Measurements from ENCODE around the gene NELFCD. TPM values are rescaled to one million over a fixed set of nuclear protein-coding genes. Genes with fewer than 3 reads are reported as not detected.

The NELFCD gene
- total and polyA plus RNA-seq, 10 of the 15 experiments (the other 5 are each of a cell fraction or from before 2014, with no cell fraction given) = 8.9 to 109 (median 82.9) TPM

GRCh38 chr20:59007665-59008511, 26.8 kb downstream of the NELFCD start (continued):
- TF ChIP-seq SIX5 (IDR thresholded peaks at IDR 0.05; ENCODE audit: low read depth, low read length, severe bottlenecking) (no peak), ZNF274 (IDR thresholded peaks at IDR 0.05; ENCODE audit: insufficient read depth, insufficient read length) (no peak), BCL3 (IDR thresholded peaks at IDR 0.05; ENCODE audit: borderline replicate concordance, insufficient read depth, low read depth, low read length, poor library complexity, severe bottlenecking) (peak; percentile 96), RELB (IDR thresholded peaks at IDR 0.05; ENCODE audit: low read depth) (peak; percentile 95), NR2F1 (conservative IDR thresholded peaks at IDR 0.05) (peak; percentile 6; the same call in 1 of the 2 replicates), ZNF24 (IDR thresholded peaks at IDR 0.05) (peak; percentile 23; the same call in 1 of the 2 replicates), SIN3A (IDR thresholded peaks at IDR 0.05; ENCODE audit: low read depth, low read length) (0 out of 2 replicates have a peak, but pooled peaks have one; percentile 40), E4F1 (IDR thresholded peaks at IDR 0.05; ENCODE audit: borderline replicate concordance, partially characterized antibody) (peak; percentile 43), USF2 (IDR thresholded peaks at IDR 0.05; ENCODE audit: borderline replicate concordance, low read depth, low read length) (no peak), NFYA (IDR thresholded peaks at IDR 0.05; ENCODE audit: borderline replicate concordance, low read depth, low read length) (no peak), BHLHE40 (IDR thresholded peaks at IDR 0.05; ENCODE audit: borderline replicate concordance in 1 of 2, low read depth in 2 of 2, low read length in 1 of 2) (peak; percentile 71 to 72), YY1 (IDR thresholded peaks at IDR 0.05; ENCODE audit: low read depth, low read length) (peak; percentile 79; the same call in 1 of the 2 replicates), ATF7 (IDR thresholded peaks at IDR 0.05; ENCODE audit: low read depth) (peak; percentile 61), RAD21 (IDR thresholded peaks at IDR 0.05; ENCODE audit: insufficient read depth, low read depth, low read length) (0 out of 2 replicates have a peak, but pooled peaks have one; percentile 2), TAF1 (IDR thresholded peaks at IDR 0.05; ENCODE audit: borderline replicate concordance, low read depth, low read length) (peak; percentile 87; the same call in 1 of the 2 replicates), PBX3 (IDR thresholded peaks at IDR 0.05; ENCODE audit: insufficient replicate concordance, low read depth, low read length) (peak; percentile 76), SUPT20H (IDR thresholded peaks at IDR 0.05; ENCODE audit: borderline replicate concordance, control insufficient read depth, low read depth, low read length) (no peak), BMI1 (IDR thresholded peaks at IDR 0.05; ENCODE audit: borderline replicate concordance) (peak; percentile 74)
